K562 (cell line): ENCODE results near the gene TRIM44. TPM values are rescaled to one million over a fixed set of nuclear protein-coding genes. Genes with fewer than 3 reads are reported as not detected.

Experiments
- ATAC-seq: fragments of 200-7000 bp; cut with Tn5 transposase; 3 replicates; pipeline ENCODE4 v1.9.1; 2020; ENCODE audit warnings: moderate library complexity
- BruUV-seq: library from RNA; stranded (reverse); fragments of 400-500 nt; replicated peaks from 2 replicates; lab custom pipeline; 2021; lab: Mats Ljungman, UMichigan
- CTCF ChIA-PET: fragments of 300-600 bp; formaldehyde crosslinking; extraction: SDS; loops from one replicate; lab custom pipeline; 2021; ENCODE audit warnings: low intra/inter-chr PET ratio; lab: Yijun Ruan, JAX
- POLR2A ChIA-PET: fragments of 300-600, 350-650 bp; sonication (Branson Sonifier 250); formaldehyde crosslinking; extraction: SDS; loops from one replicate; lab custom pipeline; 2021; ENCODE audit warnings: antibody characterized with exemption, inconsistent platforms; lab: Yijun Ruan, JAX
- DNase-seq, 4 experiments: peaks; one replicate each; pipeline versions ENCODE4 v3.0.0 to v3.0.0-alpha.2; 2011 to 2018; ENCODE audit warnings: low spot score in 3 of 4, mixed read lengths in 3 of 4; ENCODE audit errors: extremely low read depth in 1 of 4
- FAIRE-seq: peaks from 2 replicates; lab custom pipeline; 2011; peaks lifted over from hg19 to GRCh38; lab: Jason Lieb, UNC
- H2AFZ ChIP-seq: 2 replicates; pipeline ENCODE4 v1.6.0; 2011; ENCODE audit warnings: low read depth, low read length, control low read depth, inconsistent platforms
- H3K27ac ChIP-seq: fragments of 200-600 bp; 3 replicates; pipeline ENCODE4 v1.8.0; 2011; ENCODE audit warnings: low read depth, mild to moderate bottlenecking, control low read depth, inconsistent platforms, low read length, moderate library complexity, mixed read lengths; ENCODE audit errors: extremely low read depth
- H3K27me3 ChIP-seq, 2 experiments: fragments of 300-600 bp in 1 of 2; 2 replicates in 1 of 2; 3 replicates in 1 of 2; pipeline versions ENCODE4 v1.6.0 to v1.8.0; 2011; ENCODE audit warnings: inconsistent platforms in 2 of 2, low read length in 2 of 2, mild to moderate bottlenecking in 1 of 2, mixed read lengths in 1 of 2, moderate library complexity in 1 of 2; ENCODE audit not compliant: control insufficient read depth in 2 of 2, insufficient read depth in 2 of 2
- H3K36me3 ChIP-seq: fragments of 300-600 bp; 3 replicates; pipeline ENCODE4 v1.8.0; 2011; ENCODE audit warnings: mild to moderate bottlenecking, low read length, inconsistent platforms; ENCODE audit not compliant: control insufficient read depth, insufficient read depth
- H3K4me1 ChIP-seq, 2 experiments: fragments of 200-600 bp in 1 of 2; replicated peaks in 1 of 2; 2 replicates in 1 of 2; 3 replicates in 1 of 2; pipeline versions ENCODE4 v1.5.1 to v1.8.0; 2011; ENCODE audit warnings: inconsistent platforms in 2 of 2, low read length in 2 of 2, mild to moderate bottlenecking in 1 of 2, mixed read lengths in 1 of 2, moderate library complexity in 1 of 2; ENCODE audit not compliant: control insufficient read depth in 2 of 2, insufficient read depth in 2 of 2
- H3K4me2 ChIP-seq: 2 replicates; pipeline ENCODE4 v1.6.1; 2011; ENCODE audit warnings: low read length, control low read depth, inconsistent platforms, mixed read lengths; ENCODE audit not compliant: insufficient read depth
- H3K4me3 ChIP-seq: fragments of 200-600 bp; sonication (generic), shearing (Covaris generic); 2 replicates; pipeline ENCODE4 v1.5.1; 2016; ENCODE audit warnings: control low read depth, inconsistent platforms
- H3K79me2 ChIP-seq: fragments of 200-600 bp; 3 replicates; pipeline ENCODE4 v1.8.0; 2011; ENCODE audit warnings: low read length, inconsistent platforms; ENCODE audit not compliant: control insufficient read depth, insufficient read depth
- H3K9ac ChIP-seq, 2 experiments: 2 replicates each; pipeline versions ENCODE4 v1.6.0 to v1.6.1; 2011; ENCODE audit warnings: low read depth in 2 of 2, low read length in 2 of 2, control low read depth in 1 of 2, inconsistent platforms in 1 of 2, mild to moderate bottlenecking in 1 of 2, mixed read lengths in 1 of 2; ENCODE audit not compliant: insufficient read depth in 1 of 2
- H3K9me1 ChIP-seq: one replicate; pipeline ENCODE4 v1.6.0; 2011; ENCODE audit warnings: inconsistent platforms, mild to moderate bottlenecking, low read length, moderate library complexity; ENCODE audit not compliant: control insufficient read depth, insufficient read depth
- H3K9me3 ChIP-seq: replicated peaks from 2 replicates; pipeline ENCODE4 v1.5.1; 2011; ENCODE audit warnings: low read depth, low read length, inconsistent platforms; ENCODE audit not compliant: control insufficient read depth, insufficient read depth
- H4K20me1 ChIP-seq: replicated peaks from 2 replicates; pipeline ENCODE4 v1.6.1; 2011; ENCODE audit warnings: low read length, inconsistent platforms, mixed read lengths; ENCODE audit not compliant: control insufficient read depth, insufficient read depth
- FOXJ3 ChIP-seq: sonication (generic); formaldehyde crosslinking; IDR thresholded peaks from 2 replicates; pipeline ENCODE4 v1.4.0; 2020; ENCODE audit warnings: mild to moderate bottlenecking, missing genetic modification reagents
- FOXP1 ChIP-seq: sonication (generic); formaldehyde crosslinking; IDR thresholded peaks from 2 replicates; pipeline ENCODE4 v1.8.0; 2022; ENCODE audit warnings: mild to moderate bottlenecking, missing genetic modification reagents
- HDAC3 ChIP-seq: fragments of 450-650 bp; IDR thresholded peaks from 2 replicates; pipeline ENCODE4 v1.6.1; 2018; ENCODE audit warnings: borderline replicate concordance, mild to moderate bottlenecking, moderate library complexity; ENCODE audit not compliant: partially characterized antibody
- RBM25 ChIP-seq: fragments of 200-400 bp; formaldehyde crosslinking; IDR thresholded peaks from 2 replicates; pipeline ENCODE4 v1.6.1; 2018; ENCODE audit warnings: low read length, low read depth, moderate library complexity; ENCODE audit not compliant: severe bottlenecking
- ZNF282 ChIP-seq: sonication (generic); formaldehyde crosslinking; IDR thresholded peaks from 2 replicates; pipeline ENCODE4 v1.8.1; 2023; ENCODE audit warnings: missing genetic modification reagents
- ZNF79 ChIP-seq: fragments of 250-450 bp; sonication (Bioruptor Pico); IDR thresholded peaks from 2 replicates; pipeline ENCODE4 v1.4.0; 2020; ENCODE audit warnings: low read depth, mild to moderate bottlenecking, moderate library complexity
- WGBS: fragments of 100-300 bp; shearing (Covaris generic); methylation state at CpG from one replicate; pipeline ENCODE4 v1.1.6; 2016; ENCODE audit warnings: low coverage, mixed read lengths; ENCODE audit not compliant: insufficient coverage; ENCODE audit errors: missing lambda C conversion rate; 5-methylcytosine and 5-hydroxymethylcytosine counted together
- in situ Hi-C: fragments of 300-500 bp; cut with MboI; formaldehyde crosslinking; loops from 4 replicates; pipeline ENCODE4 v1.15.0; 2018; ENCODE audit warnings: inconsistent platforms, mixed read lengths
- intact Hi-C: fragments of 100-400 bp; cut with micrococcal nuclease; formaldehyde crosslinking; loops from 2 replicates; pipeline ENCODE4 v1.14.2; 2022
- polyA plus RNA-seq, 8 experiments: library from polyadenylated mRNA; depleted of rRNA in 4 of 8; stranded (reverse) in 5 of 8; unstranded in 3 of 8; fragments of >200 nt; fragmentation: Nextera tagmentation in 2 of 8; fragmentation: Illumina TruSeq in 1 of 8; extraction: Ambion mirVana in 2 of 8; extraction: Trizol in 1 of 8; gene quantifications; 2 replicates each; pipeline versions ENCODE4 v1.2.1 to v1.2.3, GENCODE V29; 2011 to 2014; ENCODE audit warnings: inconsistent platforms in 1 of 8, missing spikeins in 1 of 8
- total RNA-seq, 7 experiments: library from RNA; depleted of rRNA in 6 of 7; stranded (reverse); fragments of >200 nt in 6 of 7; fragmentation: Illumina TruSeq in 2 of 7; extraction: Trizol in 2 of 7; gene quantifications; 2 replicates each; pipeline versions ENCODE4 v1.2.1 to v1.2.3, GENCODE V29; 2011 to 2021; ENCODE audit warnings: low replicate concordance in 1 of 7
- TF ChIP-seq, protein P1 (sequence below): fragments of 200-800 bp; sonication (Bioruptor generic); IDR thresholded peaks from 2 replicates; pipeline ENCODE4 v1.6.1; 2017; ENCODE audit warnings: missing genetic modification characterization, missing compliant biosample characterization

The TRIM44 gene
- total and polyA plus RNA-seq, 9 of the 15 experiments (the other 6 are each of a cell fraction or from before 2014, with no cell fraction given), result 8.3 to 105 (median 37.2) TPM

- in situ Hi-C loops (no loop called here), intact Hi-C loops (no loop called here)
- DNase-seq (no peak), FAIRE-seq (no peak), ATAC-seq (no peak)
- H3K9me1 ChIP-seq, result no peaks in the 10 kb centered on the region
- ChIA-PET CTCF (no interaction called here), POLR2A (interaction anchor here (1.4 kb wide), 1 partner anchor 17 kb away, joined by 3 read pairs; no protein-coding TSS in a partner anchor)
- H3K79me2 ChIP-seq, result 0 out of 3 replicates have a peak, but pooled peaks cover 3% of the 10 kb centered on the region
- no peaks in the 10 kb centered on the region for H3K27me3 ChIP-seq
- H3K36me3 ChIP-seq, result no peaks in the 10 kb centered on the region; the same call in 2 of the 3 replicates
- no peaks in the 10 kb centered on the region for H3K9me3 ChIP-seq
- no peaks in the 10 kb centered on the region; a peak in 2 of 5 replicates for H3K4me1 ChIP-seq
- no peak overlapping the region for H3K4me2 ChIP-seq
- TF ChIP-seq HDAC3 (no peak), ZNF282 (CRISPR knock-in tag) (no peak), ZNF79 (CRISPR knock-in tag) (no peak), RBM25 (peak; percentile 42), FOXP1 (CRISPR knock-in tag) (no peak), FOXJ3 (CRISPR knock-in tag) (no peak)
- TF ChIP-seq, protein P1, sequence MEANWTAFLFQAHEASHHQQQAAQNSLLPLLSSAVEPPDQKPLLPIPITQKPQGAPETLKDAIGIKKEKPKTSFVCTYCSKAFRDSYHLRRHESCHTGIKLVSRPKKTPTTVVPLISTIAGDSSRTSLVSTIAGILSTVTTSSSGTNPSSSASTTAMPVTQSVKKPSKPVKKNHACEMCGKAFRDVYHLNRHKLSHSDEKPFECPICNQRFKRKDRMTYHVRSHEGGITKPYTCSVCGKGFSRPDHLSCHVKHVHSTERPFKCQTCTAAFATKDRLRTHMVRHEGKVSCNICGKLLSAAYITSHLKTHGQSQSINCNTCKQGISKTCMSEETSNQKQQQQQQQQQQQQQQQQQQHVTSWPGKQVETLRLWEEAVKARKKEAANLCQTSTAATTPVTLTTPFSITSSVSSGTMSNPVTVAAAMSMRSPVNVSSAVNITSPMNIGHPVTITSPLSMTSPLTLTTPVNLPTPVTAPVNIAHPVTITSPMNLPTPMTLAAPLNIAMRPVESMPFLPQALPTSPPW, result no peak
- 94% methylated on average over 3 of the region's 3 CpGs for WGBS
- no peaks in the 10 kb centered on the region for H4K20me1 ChIP-seq
- no peak overlapping the region for H3K9ac ChIP-seq
- BruUV-seq, result no TSS peak
- no peak overlapping the region for H3K4me3 ChIP-seq
- H2AFZ ChIP-seq, result no peak overlapping the region
- no peak overlapping the region for H3K27ac ChIP-seq
These were observed 137.1 kb downstream of the TRIM44 start for GRCh38 chr11:35799655-35800054.
